CD4-positive, alpha-beta T cell treated with Interleukin-15 for 4 hours (primary cell): ENCODE results near the gene MRTFA.
"Not testable (repeated sequence)": the region's sequence is repeated elsewhere in the genome, so short reads cannot be mapped to it uniquely, and the experiment has no call there.

ENCODE experiments used
- DNase-seq: peaks from one replicate; pipeline ENCODE4 v3.0.0-alpha.2; 2020; ENCODE audit warnings: low spot score

The MRTFA gene

DNA sequence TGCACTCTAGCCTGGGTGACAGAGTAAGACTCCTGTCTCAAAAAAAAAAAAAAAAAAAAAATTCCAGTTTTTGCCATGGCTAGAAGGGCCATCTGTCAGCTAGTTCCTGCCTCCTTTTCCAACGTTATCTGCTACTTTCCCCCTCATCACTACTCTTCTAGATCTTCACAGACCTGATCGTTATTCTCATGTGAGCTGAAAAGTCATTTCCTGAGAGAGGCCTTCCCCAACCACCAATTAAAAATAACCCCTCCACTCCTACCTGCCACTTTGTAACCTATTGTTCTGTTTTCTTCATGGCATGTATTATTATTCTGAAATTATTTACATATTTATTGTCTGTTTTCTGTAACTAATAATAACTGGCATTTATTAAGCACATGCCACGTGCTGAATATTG lies 241.9 kb downstream of the MRTFA start:
- DNase-seq = no peak

GRCh38 chr22:40392618-40393017 lies 243.9 kb downstream of the MRTFA start:
- DNase-seq = no peak

DNA sequence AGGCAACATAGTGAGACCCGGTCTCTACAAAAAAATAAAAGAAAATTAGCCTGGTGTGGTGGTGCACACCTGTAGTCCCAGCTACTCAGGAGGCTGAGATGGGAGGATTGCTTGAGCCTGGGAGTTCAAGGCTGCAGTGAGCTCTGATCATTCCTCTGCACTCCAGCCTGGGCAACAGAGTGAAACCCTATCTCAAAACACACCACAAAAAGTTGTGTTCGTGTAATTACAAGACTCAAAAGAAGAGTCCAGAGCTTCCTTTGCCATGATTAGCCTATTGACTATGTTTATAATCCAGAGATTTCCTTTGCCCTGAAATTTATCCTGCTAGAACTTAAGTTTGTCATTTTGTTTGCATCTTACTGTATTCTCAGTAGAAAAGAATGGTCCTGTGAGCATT lies 245.1 kb downstream of the MRTFA start:
- no peak for DNase-seq

- no peak for DNase-seq
Measured at GRCh38 chr22:40388231-40388630, 248.3 kb downstream of the MRTFA start.

DNA sequence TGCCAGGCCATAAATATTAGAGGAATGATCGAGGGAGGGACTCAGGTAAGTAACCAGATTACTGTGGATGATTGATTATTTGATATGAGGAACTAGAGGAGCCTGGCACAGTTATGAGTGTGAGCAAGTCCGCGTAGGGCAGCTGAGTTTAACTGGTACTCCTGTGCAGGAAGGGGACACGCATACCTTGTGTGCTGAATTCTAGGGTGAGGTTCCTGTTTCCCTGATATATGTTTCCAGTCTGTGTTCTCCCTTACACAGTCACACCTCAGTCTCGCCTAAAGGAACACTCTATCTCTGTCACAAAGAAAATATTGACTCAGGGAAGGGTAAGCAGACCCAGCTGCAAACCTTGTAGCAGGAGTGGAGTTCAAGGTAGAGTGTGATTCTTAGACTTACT lies 248.8 kb downstream of the MRTFA start:
- DNase-seq = no peak

DNA sequence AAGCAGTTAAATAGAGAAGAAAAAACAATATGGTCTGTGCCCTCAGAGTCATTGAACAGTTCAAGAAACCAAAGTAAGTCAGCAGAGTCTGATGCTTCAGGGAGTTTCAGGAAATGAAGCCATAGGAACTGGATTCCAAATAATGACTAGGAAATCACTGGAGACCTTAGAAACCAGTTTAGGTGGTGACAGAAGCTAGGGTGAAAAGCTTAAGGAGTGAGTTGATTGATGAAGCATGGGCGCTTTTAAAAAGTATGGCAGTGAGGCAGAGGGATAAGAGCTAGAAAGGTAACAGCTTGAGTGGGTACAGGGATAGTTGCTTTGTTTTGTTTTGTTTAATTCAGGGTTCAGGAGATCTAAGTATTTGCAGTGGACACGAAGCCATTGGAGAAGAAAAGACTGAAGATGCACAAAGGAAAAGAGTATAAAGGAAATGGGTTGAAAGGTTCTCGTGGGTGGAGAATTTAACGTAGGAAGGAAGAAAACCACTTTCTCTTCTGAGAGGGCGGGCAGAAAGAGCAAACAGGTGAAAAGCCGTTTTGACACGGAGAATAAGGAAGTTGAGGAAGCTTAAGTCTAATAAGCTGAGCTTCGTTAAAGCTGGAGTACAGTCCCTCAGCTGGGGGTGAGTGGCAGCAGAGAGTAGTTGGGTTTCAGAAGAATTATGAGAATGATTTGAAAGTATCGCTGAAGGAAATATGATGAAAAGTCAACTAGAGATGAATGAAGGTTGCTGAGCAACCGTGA lies 251.3 kb downstream of the MRTFA start:
- peak; percentile 46 for DNase-seq

GRCh38 chr22:40383905-40384304 lies 252.6 kb downstream of the MRTFA start:
- no peak for DNase-seq

GRCh38 chr22:40381461-40381860 lies 255.1 kb downstream of the MRTFA start:
- DNase-seq = no peak

DNA sequence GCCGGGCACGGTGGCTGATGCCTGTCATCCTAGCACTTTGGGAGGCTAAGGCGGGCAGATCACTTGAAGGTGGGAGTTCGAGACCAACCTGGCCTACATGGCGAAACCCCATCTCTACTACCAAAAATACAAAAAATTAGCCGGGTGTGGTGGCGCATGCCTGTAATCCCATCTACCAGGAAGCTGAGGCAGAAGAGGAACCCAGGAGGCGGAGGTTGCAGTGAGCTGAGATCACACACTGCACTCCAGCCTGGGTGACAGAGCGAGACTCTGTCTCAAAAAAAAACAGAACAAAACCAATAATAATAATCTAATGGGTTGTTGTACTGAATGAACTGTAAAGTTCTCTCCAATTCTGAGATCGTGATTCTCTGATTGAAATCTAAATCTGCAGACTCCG lies 258.1 kb downstream of the MRTFA start:
- not testable (repeated sequence) for DNase-seq

GRCh38 chr22:40377931-40378330 lies 258.6 kb downstream of the MRTFA start:
- no peak for DNase-seq

GRCh38 chr22:40376149-40376548 lies 260.4 kb downstream of the MRTFA start:
- DNase-seq = no peak

DNA sequence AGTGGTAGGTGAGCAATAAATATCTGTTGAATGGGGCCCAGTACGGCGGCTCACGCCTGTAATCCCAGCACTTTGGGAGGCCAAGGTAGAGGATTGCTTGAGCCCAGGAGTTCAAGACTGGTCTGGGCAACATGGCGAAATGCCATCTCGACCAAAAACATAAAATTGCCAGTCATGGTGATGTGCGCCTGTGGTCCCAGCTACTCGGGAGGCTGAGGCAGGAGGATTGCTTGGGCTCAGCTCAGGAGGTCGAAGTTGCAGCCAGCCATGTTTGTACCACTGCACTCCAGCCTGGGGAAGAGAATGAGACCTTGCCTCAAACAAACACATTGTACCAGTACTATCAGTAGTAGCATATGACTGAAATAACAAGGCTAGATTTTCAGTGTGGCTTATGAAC lies 262.0 kb downstream of the MRTFA start:
- DNase-seq = no peak

- DNase-seq = no peak
Measured at GRCh38 chr22:40368836-40369235, 267.7 kb downstream of the MRTFA start.

- no peak for DNase-seq
Measured at GRCh38 chr22:40368016-40368415, 268.5 kb downstream of the MRTFA start.

DNA sequence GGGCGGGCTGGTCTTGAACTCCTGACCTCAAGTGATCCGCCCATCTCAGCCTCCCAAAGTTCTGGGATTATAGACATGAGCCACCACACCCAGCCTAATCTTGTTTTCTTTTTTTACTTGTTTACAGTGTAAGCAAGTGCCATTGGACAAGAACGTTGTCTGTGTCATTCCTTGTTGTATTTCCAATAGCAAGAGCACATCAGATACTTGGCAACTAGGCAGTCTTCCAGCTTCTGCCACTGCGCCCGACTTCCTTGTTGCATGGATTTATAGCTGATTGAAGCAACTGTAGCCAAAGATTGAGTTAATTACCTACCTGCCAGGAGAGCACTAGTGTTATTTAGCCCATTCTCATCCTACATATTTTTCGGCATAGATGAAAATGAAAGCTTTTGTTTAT lies 269.2 kb downstream of the MRTFA start:
- DNase-seq = no peak

GRCh38 chr22:40366068-40366467 lies 270.5 kb downstream of the MRTFA start:
- DNase-seq = no peak

- DNase-seq = no peak
Measured at GRCh38 chr22:40364431-40364830, 272.1 kb downstream of the MRTFA start.

DNA sequence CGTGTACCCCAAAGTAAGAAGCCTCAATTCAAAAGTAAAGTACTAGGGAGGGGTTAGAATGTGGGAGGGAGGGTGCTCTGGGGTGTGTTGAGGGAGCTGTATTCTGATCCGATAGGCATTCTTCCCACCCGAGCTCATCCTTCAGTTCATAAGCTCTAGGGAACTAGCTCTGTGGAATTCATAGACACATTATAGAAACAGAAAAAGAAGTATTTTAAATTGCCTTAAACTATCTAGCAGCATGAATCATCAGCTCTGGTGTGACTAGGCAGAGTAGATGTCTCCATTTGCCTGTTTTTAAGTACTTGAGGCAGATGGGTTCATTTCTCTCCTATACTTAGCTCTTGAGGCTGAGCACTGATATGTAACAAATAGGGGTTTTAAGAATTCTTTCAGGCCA lies 273.5 kb downstream of the MRTFA start:
- DNase-seq = no peak

DNA sequence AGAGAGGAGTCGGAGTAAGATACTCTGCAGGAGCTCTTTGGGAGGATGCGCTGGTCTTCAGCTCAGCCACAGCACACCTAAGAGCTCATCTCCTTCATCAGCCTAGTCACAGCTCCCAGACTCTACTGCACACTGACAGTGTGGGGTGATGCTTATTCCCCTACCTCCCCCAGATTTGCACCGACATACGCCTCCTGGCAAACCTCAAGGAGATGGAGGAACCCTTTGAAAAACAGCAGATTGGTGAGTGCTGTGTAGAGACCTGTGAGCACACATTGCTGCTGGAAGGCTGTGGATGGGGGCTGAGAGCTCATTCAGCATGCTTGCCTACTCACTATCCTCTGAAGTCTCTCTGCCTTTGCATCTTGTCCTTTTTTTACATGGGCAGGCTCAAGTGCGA lies 275.4 kb downstream of the MRTFA start:
- no peak for DNase-seq
